ENCODE measurements around the gene DPP4. TPM values are rescaled to one million over a fixed set of nuclear protein-coding genes. Genes with fewer than 3 reads are reported as not detected.

DPP4 gene
- total RNA-seq, 2 donors from 2014 or later = 25.5 to 40.5 TPM

DNA sequence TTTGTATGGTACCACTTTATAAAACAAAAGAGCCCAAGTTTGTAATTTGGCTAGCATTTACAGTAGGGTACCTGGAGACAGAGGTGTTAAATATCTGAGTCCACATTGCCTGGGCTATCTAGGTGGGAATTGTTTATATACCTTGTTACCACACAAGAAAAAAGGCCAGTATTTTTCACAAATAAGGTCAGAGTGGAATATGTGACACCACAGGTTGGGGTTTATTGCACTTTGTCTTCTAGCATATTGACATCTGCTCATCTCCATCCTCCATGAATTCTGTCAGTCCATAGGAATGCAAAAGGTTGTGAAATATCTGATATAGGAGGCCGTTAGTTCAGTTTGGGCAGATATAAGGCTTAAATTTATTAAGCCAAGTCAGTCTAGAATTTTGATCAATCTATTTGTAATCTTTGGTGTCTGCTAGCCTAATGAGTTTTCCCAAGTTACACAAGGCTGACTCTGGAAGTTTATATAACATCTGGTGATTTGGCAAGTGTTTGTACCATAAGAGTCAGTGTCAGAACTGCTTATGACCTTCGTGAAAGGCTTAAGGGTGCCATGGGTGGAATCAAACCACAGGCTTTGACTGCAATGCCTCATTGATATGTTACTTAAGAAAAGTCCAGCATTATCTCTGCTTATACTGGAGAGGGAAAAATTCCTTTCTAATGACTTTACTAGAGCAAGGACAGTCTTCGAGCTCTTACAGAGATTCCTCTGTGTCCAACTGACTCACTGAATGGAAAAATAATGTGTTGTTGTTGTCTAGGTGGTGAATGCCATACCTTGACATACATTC is 11.3 kb upstream of the DPP4 start:
- no peak for DNase-seq
- Histone ChIP-seq H3K4me3 (no peak overlapping the region), H3K27me3 (no peaks in the 10 kb centered on the region), H3K36me3 (no peaks in the 10 kb centered on the region), H3K9ac (ENCODE audit: low read depth in 2 of 2, low read length in 2 of 2) (no peak overlapping the region), H3K27ac (no peak overlapping the region), H3K9me3 (no peaks in the 10 kb centered on the region), H3K4me1 (no peaks in the 10 kb centered on the region)
- TF ChIP-seq, protein P1, sequence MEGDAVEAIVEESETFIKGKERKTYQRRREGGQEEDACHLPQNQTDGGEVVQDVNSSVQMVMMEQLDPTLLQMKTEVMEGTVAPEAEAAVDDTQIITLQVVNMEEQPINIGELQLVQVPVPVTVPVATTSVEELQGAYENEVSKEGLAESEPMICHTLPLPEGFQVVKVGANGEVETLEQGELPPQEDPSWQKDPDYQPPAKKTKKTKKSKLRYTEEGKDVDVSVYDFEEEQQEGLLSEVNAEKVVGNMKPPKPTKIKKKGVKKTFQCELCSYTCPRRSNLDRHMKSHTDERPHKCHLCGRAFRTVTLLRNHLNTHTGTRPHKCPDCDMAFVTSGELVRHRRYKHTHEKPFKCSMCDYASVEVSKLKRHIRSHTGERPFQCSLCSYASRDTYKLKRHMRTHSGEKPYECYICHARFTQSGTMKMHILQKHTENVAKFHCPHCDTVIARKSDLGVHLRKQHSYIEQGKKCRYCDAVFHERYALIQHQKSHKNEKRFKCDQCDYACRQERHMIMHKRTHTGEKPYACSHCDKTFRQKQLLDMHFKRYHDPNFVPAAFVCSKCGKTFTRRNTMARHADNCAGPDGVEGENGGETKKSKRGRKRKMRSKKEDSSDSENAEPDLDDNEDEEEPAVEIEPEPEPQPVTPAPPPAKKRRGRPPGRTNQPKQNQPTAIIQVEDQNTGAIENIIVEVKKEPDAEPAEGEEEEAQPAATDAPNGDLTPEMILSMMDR (IDR thresholded peaks at IDR 0.05) = no peak
- intact Hi-C loops (cut with DNase I) = no loop called here

DNA sequence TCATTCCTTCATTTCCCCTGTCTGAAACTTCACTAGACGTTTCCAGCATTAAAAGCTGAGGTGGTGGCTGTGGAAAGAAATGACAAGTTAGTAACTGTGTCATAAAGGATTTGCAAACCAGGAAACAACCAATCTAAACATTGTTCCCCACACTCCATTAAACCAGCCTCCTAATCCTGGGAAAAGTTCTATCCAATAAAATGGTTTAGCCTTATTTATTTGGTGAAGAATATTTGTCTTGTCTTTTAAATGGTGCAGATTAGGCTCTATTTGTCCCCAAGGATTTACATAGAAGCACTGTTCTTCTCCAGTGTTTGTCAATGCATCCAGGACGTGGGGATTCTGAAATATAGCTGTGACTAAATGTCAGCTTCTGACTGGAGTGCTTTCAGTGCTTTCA is 10.5 kb upstream of the DPP4 start:
- intact Hi-C loops (cut with DNase I) = no loop called here
- no peaks in the 10 kb centered on the region for H3K9me3 ChIP-seq
- no peaks in the 10 kb centered on the region for H3K36me3 ChIP-seq
- H3K4me1 ChIP-seq = no peaks in the 10 kb centered on the region
- H3K9ac ChIP-seq (ENCODE audit: low read depth in 2 of 2, low read length in 2 of 2) = no peak overlapping the region
- TF ChIP-seq, protein P1 (IDR thresholded peaks at IDR 0.05) = no peak
- no peak for DNase-seq
- no peaks in the 10 kb centered on the region for H3K27me3 ChIP-seq
- H3K4me3 ChIP-seq = no peak overlapping the region
- no peak overlapping the region for H3K27ac ChIP-seq

DNA sequence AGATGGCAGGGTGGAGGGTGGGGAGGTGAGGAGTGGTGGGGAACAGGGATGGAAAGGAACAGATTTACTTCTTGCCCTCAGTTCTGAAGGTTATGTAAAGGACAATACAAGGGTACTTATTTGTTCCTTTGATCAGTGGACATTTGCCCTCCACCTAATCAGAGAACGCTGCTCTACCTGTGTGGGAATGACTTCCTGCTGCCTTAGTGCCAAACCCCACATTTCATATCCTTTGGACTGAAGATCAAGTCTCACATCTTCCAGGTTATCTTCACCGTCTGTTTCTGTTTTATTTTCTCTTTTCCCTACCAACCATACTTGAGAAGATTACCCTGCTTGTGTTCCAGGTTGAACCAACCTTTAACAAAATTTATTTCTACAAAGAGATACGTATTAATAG is 8.7 kb upstream of the DPP4 start:
- Histone ChIP-seq H3K4me3 (no peak overlapping the region), H3K9ac (ENCODE audit: low read depth in 2 of 2, low read length in 2 of 2) (no peak overlapping the region), H3K27ac (no peak overlapping the region), H3K36me3 (no peaks in the 10 kb centered on the region), H3K9me3 (no peaks in the 10 kb centered on the region), H3K4me1 (no peaks in the 10 kb centered on the region), H3K27me3 (no peaks in the 10 kb centered on the region)
- intact Hi-C loops (cut with DNase I) = no loop called here
- TF ChIP-seq, protein P1 (IDR thresholded peaks at IDR 0.05) = no peak
- DNase-seq = no peak

DNA sequence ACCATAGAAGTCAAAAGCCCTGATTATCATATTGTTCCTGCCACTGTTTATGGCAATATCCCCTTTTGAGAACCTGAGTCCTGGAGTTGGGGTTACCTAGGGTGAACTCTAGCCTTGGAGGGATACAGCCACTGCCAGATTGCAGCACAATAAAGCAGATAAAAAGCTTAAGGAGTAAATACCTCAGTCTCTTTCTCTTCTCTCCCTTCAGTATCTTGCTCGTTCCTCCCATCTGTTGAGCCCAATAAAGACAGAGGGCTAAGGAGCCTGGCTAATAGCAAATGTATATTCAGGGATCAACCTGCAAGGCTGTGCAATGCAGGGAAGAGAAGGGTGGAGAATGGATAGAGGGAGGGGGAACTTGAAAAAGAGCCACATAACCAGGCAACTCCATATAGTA is 8.0 kb upstream of the DPP4 start:
- no peaks in the 10 kb centered on the region for H3K4me1 ChIP-seq
- no peaks in the 10 kb centered on the region for H3K27me3 ChIP-seq
- intact Hi-C loops (cut with DNase I) = no loop called here
- H3K36me3 ChIP-seq = no peaks in the 10 kb centered on the region
- no peak overlapping the region for H3K4me3 ChIP-seq
- H3K9me3 ChIP-seq = no peaks in the 10 kb centered on the region
- H3K27ac ChIP-seq = no peak overlapping the region
- no peak overlapping the region for H3K9ac ChIP-seq (ENCODE audit: low read depth in 2 of 2, low read length in 2 of 2)
- DNase-seq = no peak
- TF ChIP-seq, protein P1 (IDR thresholded peaks at IDR 0.05) = no peak

DNA sequence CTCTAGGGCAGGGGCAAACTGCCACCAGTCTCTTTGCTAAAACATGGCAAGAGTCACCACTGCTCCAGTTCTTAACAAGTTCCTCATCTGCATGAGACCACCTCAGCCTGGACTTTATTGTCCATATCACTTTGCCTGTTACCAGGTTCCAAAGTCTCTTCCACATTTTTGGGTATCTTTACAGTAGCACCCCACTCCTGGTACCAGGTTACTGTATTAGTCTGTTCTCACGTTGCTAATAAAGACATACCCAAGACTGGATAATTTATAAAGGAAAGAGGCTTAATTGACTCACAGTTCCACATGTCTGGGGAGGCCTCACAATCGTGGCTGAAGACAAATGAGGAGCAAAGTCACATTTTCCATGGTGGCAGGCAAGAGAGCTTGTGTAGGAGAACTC is 5.5 kb upstream of the DPP4 start:
- no peaks in the 10 kb centered on the region for H3K9me3 ChIP-seq
- no peaks in the 10 kb centered on the region for H3K36me3 ChIP-seq
- no peak overlapping the region for H3K27ac ChIP-seq
- no peaks in the 10 kb centered on the region for H3K4me1 ChIP-seq
- no peak overlapping the region for H3K4me3 ChIP-seq
- TF ChIP-seq, protein P1 (IDR thresholded peaks at IDR 0.05) = no peak
- H3K9ac ChIP-seq (ENCODE audit: low read depth in 2 of 2, low read length in 2 of 2) = no peak overlapping the region
- H3K27me3 ChIP-seq = no peaks in the 10 kb centered on the region
- intact Hi-C loops (cut with DNase I) = no loop called here
- DNase-seq = no peak
